ENCODE data around the gene TBC1D22A.

GRCh38 chr22:46911346-46911745 lies 148.9 kb downstream of the TBC1D22A start:
- TF ChIP-seq CTCF (IDR thresholded peaks at IDR 0.05; ENCODE audit: poor library complexity) (no peak), EZH2phosphoT487 (IDR thresholded peaks at IDR 0.05; ENCODE audit: low read depth, severe bottlenecking, unreplicated experiment) (no peak)
